ENCODE measurements around the gene PCAT6.

DNA sequence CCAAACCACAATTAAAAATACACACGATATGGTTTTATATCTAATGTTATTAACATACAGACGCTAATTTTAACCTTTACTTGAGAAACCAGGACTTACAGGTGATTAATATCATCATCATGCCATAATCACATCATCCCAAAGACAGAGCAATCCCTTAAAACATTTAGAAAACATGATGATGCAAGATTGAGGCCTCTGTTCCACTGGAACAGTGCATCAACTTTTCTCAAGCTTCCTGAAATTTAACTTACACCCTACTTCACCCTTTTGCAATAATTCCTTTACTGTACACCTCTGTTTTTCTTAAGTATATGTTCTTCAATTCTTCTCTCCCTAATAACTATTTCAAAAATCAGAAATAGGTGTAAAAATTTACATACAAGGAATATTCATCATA is 40.6 kb upstream of the PCAT6 start:
- TF ChIP-seq POLR2A (IDR thresholded peaks at IDR 0.05; ENCODE audit: low read depth, low read length) = no peak
- no peak for TF ChIP-seq TAF1 (IDR thresholded peaks at IDR 0.05; ENCODE audit: borderline replicate concordance, low read depth, low read length)

Measured in GM12892 (cell line).